Measurements from ENCODE around the gene NLE1.

- TF ChIP-seq CTCF (IDR thresholded peaks at IDR 0.05) (no peak), POLR2A (IDR thresholded peaks at IDR 0.05) (no peak), POLR2AphosphoS5 (IDR thresholded peaks at IDR 0.05) (no peak)
Observed at GRCh38 chr17:35084987-35085386, 57.1 kb downstream of the NLE1 start.

Measured in breast epithelium (tissue), 3 donors.